Measurements from ENCODE around the gene PTPRN2. TPM values are rescaled to one million over a fixed set of nuclear protein-coding genes. Genes with fewer than 3 reads are reported as not detected.

The PTPRN2 gene
- total RNA-seq, 4 donors from 2014 or later, result 2.0 to 9.5 (median 2.6) TPM

GRCh38 chr7:157881048-157881771 lies 706.4 kb downstream of the PTPRN2 start:
- ATAC-seq (ENCODE audit: low FRiP score), result no peak
- TF ChIP-seq, protein P1, sequence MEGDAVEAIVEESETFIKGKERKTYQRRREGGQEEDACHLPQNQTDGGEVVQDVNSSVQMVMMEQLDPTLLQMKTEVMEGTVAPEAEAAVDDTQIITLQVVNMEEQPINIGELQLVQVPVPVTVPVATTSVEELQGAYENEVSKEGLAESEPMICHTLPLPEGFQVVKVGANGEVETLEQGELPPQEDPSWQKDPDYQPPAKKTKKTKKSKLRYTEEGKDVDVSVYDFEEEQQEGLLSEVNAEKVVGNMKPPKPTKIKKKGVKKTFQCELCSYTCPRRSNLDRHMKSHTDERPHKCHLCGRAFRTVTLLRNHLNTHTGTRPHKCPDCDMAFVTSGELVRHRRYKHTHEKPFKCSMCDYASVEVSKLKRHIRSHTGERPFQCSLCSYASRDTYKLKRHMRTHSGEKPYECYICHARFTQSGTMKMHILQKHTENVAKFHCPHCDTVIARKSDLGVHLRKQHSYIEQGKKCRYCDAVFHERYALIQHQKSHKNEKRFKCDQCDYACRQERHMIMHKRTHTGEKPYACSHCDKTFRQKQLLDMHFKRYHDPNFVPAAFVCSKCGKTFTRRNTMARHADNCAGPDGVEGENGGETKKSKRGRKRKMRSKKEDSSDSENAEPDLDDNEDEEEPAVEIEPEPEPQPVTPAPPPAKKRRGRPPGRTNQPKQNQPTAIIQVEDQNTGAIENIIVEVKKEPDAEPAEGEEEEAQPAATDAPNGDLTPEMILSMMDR (IDR thresholded peaks at IDR 0.05), result no peak
- no peak for DNase-seq (ENCODE audit: low spot score)

DNA sequence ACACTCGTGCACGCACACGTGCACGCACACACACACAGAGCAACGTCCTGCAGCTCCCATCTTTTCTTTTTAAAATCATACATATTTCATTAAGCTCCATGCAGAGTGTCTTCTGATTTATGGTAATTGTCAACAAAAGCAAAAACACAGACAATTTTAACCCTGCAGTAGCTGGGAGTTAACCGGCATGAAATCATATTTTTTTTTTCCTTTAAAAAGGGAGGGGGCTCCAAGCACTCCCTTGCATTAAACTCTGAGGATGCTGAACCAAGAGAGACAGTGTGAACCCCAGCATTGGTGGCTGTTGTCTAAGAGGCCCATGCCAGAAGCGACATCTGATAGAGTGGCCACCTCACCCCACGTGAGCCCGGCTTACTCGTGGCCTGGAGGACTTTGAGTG lies 708.2 kb downstream of the PTPRN2 start:
- ATAC-seq (ENCODE audit: low FRiP score), result no peak
- DNase-seq (ENCODE audit: low spot score), result no peak
- TF ChIP-seq, protein P1 (IDR thresholded peaks at IDR 0.05), result no peak

DNA sequence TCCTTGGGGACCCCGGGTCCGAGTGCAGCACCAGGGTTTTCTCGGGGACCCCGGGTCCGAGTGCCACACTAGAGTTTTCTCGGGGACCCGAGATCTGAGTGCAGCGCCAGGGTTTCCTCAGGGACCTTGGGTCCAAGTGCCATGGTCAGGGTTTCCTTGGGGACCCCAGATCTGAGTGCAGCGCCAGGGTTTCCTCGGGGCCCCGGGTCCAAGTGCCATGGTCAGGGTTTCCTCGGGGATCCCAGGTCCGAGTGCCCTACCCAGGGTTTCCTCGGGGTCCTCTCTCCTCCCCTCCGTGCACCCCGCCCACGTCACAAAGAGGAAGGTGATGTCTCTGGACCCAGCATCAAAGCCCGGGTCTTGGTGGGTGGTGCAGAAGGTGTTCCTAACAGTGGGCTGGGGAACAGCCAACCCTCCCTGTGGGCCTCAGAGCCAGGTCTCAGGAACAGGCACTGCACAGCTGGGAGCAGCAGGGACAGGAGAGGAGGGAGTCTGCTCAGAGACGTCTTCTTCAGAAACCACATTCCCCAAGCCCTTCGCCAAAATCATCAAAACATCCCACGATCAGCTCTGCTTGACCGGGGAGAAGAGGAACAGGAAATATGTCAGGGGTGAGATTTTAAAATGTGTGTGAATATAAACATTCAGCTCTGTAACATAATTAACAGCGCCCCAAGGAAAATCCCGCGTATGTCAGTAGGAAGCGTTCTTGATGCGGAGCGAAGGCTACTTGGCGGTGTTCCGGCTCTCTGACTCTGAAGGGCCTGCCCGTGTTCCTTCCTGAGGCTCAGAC lies 710.1 kb downstream of the PTPRN2 start:
- DNase-seq (ENCODE audit: low spot score) (no peak), ATAC-seq (ENCODE audit: low FRiP score) (no peak)
- TF ChIP-seq, protein P1 (IDR thresholded peaks at IDR 0.05), result no peak

DNA sequence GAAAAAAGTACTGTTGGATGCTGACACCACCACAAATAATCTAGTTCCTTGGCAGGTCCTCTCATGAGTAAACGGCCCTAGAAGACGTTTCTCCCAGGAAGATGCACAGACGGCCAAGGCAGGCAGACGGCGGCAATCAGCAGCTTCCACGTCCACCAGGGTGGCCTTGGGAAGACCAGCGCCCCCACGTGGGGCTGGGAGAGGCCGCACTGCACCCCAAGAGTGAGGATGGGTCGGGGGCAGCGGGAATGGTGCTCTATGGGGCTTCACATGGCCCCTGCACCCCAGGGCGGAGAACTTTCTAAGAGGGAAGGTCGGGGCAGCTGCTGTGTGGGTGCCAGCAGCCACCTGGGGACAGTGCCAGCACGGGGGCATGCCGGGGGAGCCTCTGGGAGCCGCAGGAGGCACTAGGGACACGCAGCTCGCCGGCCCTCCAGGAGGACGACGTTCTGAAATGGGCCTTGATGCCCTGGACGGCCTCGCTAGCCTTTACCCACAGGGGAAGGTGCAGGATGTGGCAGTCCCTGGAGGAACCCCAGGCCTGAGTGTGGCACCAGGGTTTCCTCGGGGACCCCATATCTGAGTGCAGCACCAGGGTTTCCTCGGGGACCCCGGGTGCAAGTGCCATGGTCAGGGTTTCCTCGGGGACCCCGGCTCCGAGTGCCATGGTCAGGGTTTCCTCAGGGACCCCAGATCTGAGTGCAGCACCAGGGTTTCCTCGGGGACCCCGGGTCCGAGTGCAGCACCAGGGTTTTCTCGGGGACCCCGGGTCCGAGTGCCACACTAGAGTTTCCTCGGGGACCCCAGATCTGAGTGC lies 710.9 kb downstream of the PTPRN2 start:
- TF ChIP-seq, protein P1 (IDR thresholded peaks at IDR 0.05), result no peak
- DNase-seq (ENCODE audit: low spot score) (no peak), ATAC-seq (ENCODE audit: low FRiP score) (no peak)

GRCh38 chr7:157875230-157876179 lies 712.1 kb downstream of the PTPRN2 start:
- TF ChIP-seq, protein P1 (IDR thresholded peaks at IDR 0.05), result no peak
- no peak for DNase-seq (ENCODE audit: low spot score)
- ATAC-seq (ENCODE audit: low FRiP score), result no peak

- no peak for ATAC-seq (ENCODE audit: low FRiP score)
- TF ChIP-seq, protein P1 (IDR thresholded peaks at IDR 0.05), result no peak
- DNase-seq (ENCODE audit: low spot score), result no peak
Observed at GRCh38 chr7:157874870-157875229, 712.8 kb downstream of the PTPRN2 start.

Measured in omental fat pad (tissue), 4 donors.